WTC11 (cell line): ENCODE data around the gene DHX8. TPM values are rescaled to one million over a fixed set of nuclear protein-coding genes. Genes with fewer than 3 reads are reported as not detected.
A peak's percentile ranks its signal among the peaks of the same experiment; 100 is the strongest.

Source experiments
- ATAC-seq: fragments of 200-7000 bp; cut with Tn5 transposase; 2 replicates; pipeline ENCODE4 v1.10.0; 2021; ENCODE audit warnings: mild to moderate bottlenecking, moderate library complexity
- CTCF ChIA-PET: fragments of 300-600 bp; sonication (Branson Sonifier 250); formaldehyde crosslinking; loops from one replicate; lab custom pipeline; 2021; ENCODE audit warnings: antibody characterized with exemption; lab: Charles Lee
- POLR2A ChIA-PET: fragments of 350-600 bp; sonication (Branson Sonifier 250); formaldehyde crosslinking; loops from one replicate; lab custom pipeline; 2021; ENCODE audit warnings: antibody characterized with exemption; lab: Charles Lee
- DNase-seq: peaks from one replicate; pipeline ENCODE4 v3.0.0; 2021; ENCODE audit warnings: low spot score
- H3K27ac Mint-ChIP-seq: 2 replicates; pipeline ENCODE4 v1.8.0; 2021; ENCODE audit warnings: mixed read lengths
- H3K27me3 Mint-ChIP-seq: 2 replicates; pipeline ENCODE4 v1.8.0; 2021; ENCODE audit warnings: low read depth, mild to moderate bottlenecking, moderate library complexity, mixed read lengths
- H3K36me3 Mint-ChIP-seq: 2 replicates; pipeline ENCODE4 v1.8.0; 2021; ENCODE audit warnings: mixed read lengths
- H3K4me1 Mint-ChIP-seq: 2 replicates; pipeline ENCODE4 v1.8.0; 2022; ENCODE audit warnings: mixed read lengths
- H3K4me3 Mint-ChIP-seq: 2 replicates; pipeline ENCODE4 v1.8.0; 2021; ENCODE audit warnings: mild to moderate bottlenecking, moderate library complexity, mixed read lengths
- H3K9me3 Mint-ChIP-seq: 2 replicates; pipeline ENCODE4 v1.8.0; 2021; ENCODE audit warnings: mixed read lengths
- ATF1 ChIP-seq: sonication (generic); formaldehyde crosslinking; IDR thresholded peaks from 2 replicates; pipeline ENCODE4 v1.8.1; 2023; ENCODE audit warnings: mild to moderate bottlenecking, moderate library complexity, missing genetic modification reagents
- CREB1 ChIP-seq: sonication (generic); formaldehyde crosslinking; IDR thresholded peaks from 2 replicates; pipeline ENCODE4 v1.8.0; 2023; ENCODE audit warnings: mild to moderate bottlenecking, missing genetic modification reagents
- CREM ChIP-seq: sonication (generic); formaldehyde crosslinking; IDR thresholded peaks from 2 replicates; pipeline ENCODE4 v1.8.1; 2022; ENCODE audit warnings: mild to moderate bottlenecking, missing genetic modification reagents, moderate library complexity
- E2F1 ChIP-seq: sonication (generic); formaldehyde crosslinking; IDR thresholded peaks from 2 replicates; pipeline ENCODE4 v1.8.0; 2022; ENCODE audit warnings: mild to moderate bottlenecking, missing genetic modification reagents
- ELF4 ChIP-seq: sonication (generic); formaldehyde crosslinking; IDR thresholded peaks from 2 replicates; pipeline ENCODE4 v1.8.1; 2022; ENCODE audit warnings: low read depth, mild to moderate bottlenecking, moderate library complexity, missing genetic modification reagents
- FOXJ3 ChIP-seq: sonication (generic); formaldehyde crosslinking; IDR thresholded peaks from 2 replicates; pipeline ENCODE4 v1.9.0; 2021; ENCODE audit warnings: missing genetic modification reagents, mild to moderate bottlenecking, borderline replicate concordance
- HMGXB4 ChIP-seq: sonication (generic); formaldehyde crosslinking; IDR thresholded peaks from 2 replicates; pipeline ENCODE4 v1.8.1; 2023; ENCODE audit warnings: mild to moderate bottlenecking, moderate library complexity, missing genetic modification reagents
- JAZF1 ChIP-seq: fragments of 250-450 bp; sonication (Bioruptor Pico); IDR thresholded peaks from 2 replicates; pipeline ENCODE4 v1.9.0; 2021; ENCODE audit warnings: moderate library complexity, mild to moderate bottlenecking, inconsistent platforms
- KAT7 ChIP-seq: sonication (generic); formaldehyde crosslinking; IDR thresholded peaks from 2 replicates; pipeline ENCODE4 v1.8.1; 2023; ENCODE audit warnings: missing genetic modification reagents, mild to moderate bottlenecking, borderline replicate concordance
- NFE2L1 ChIP-seq: sonication (generic); formaldehyde crosslinking; IDR thresholded peaks from 2 replicates; pipeline ENCODE4 v1.8.1; 2023; ENCODE audit warnings: missing genetic modification reagents
- NR1H2 ChIP-seq: sonication (generic); formaldehyde crosslinking; IDR thresholded peaks from 2 replicates; pipeline ENCODE4 v1.9.0; 2021; ENCODE audit warnings: mild to moderate bottlenecking, moderate library complexity, missing genetic modification reagents
- RELA ChIP-seq: sonication (generic); formaldehyde crosslinking; IDR thresholded peaks from 2 replicates; pipeline ENCODE4 v1.8.1; 2022; ENCODE audit warnings: missing genetic modification reagents, mild to moderate bottlenecking, borderline replicate concordance
- SP1 ChIP-seq: sonication (generic); formaldehyde crosslinking; conservative IDR thresholded peaks from 2 replicates; pipeline ENCODE4 v1.8.1; 2022; ENCODE audit warnings: missing genetic modification reagents
- TEAD4 ChIP-seq: sonication (generic); formaldehyde crosslinking; IDR thresholded peaks from 2 replicates; pipeline ENCODE4 v1.8.0; 2022; ENCODE audit warnings: mild to moderate bottlenecking, missing genetic modification reagents
- USF2 ChIP-seq: sonication (generic); formaldehyde crosslinking; IDR thresholded peaks from 2 replicates; pipeline ENCODE4 v1.8.1; 2023; ENCODE audit warnings: mild to moderate bottlenecking, missing genetic modification reagents, moderate library complexity
- ZNF121 ChIP-seq: sonication (generic); formaldehyde crosslinking; IDR thresholded peaks from 2 replicates; pipeline ENCODE4 v1.8.0; 2023; ENCODE audit warnings: missing genetic modification reagents
- ZNF232 ChIP-seq: sonication (generic); formaldehyde crosslinking; IDR thresholded peaks from 2 replicates; pipeline ENCODE4 v1.8.0; 2022; ENCODE audit warnings: mild to moderate bottlenecking, missing genetic modification reagents
- ZNF263 ChIP-seq: sonication (generic); formaldehyde crosslinking; IDR thresholded peaks from 2 replicates; pipeline ENCODE4 v1.8.1; 2022; ENCODE audit warnings: low read depth, mild to moderate bottlenecking, moderate library complexity, missing genetic modification reagents
- ZNF396 ChIP-seq: fragments of 250-450 bp; sonication (Bioruptor Pico); IDR thresholded peaks from 2 replicates; pipeline ENCODE4 v1.8.0; 2021; ENCODE audit warnings: mild to moderate bottlenecking, moderate library complexity, borderline replicate concordance
- ZNF416 ChIP-seq: fragments of 250-450 bp; sonication (Bioruptor Pico); IDR thresholded peaks from 2 replicates; pipeline ENCODE4 v1.9.0; 2021; ENCODE audit warnings: mild to moderate bottlenecking, inconsistent platforms
- ZNF423 ChIP-seq: fragments of 250-450 bp; sonication (Bioruptor Pico); IDR thresholded peaks from 2 replicates; pipeline ENCODE4 v2.1.2; 2022; ENCODE audit warnings: mild to moderate bottlenecking, moderate library complexity
- total RNA-seq: library from RNA; stranded (reverse); gene quantifications from 3 replicates; pipeline ENCODE4 v1.2.3, GENCODE V29; 2021
- TF ChIP-seq, protein P1 (sequence below): sonication (generic); formaldehyde crosslinking; IDR thresholded peaks from 2 replicates; pipeline ENCODE4 v1.8.1; 2022; ENCODE audit warnings: low read depth, missing genetic modification reagents, borderline replicate concordance
- TF ChIP-seq, protein P2 (sequence below): sonication (generic); formaldehyde crosslinking; IDR thresholded peaks from 2 replicates; pipeline ENCODE4 v1.8.1; 2023; ENCODE audit warnings: mild to moderate bottlenecking, missing genetic modification reagents, borderline replicate concordance

The DHX8 gene
- total RNA-seq, 1 experiment from 2014 or later = 58.5 TPM

DNA sequence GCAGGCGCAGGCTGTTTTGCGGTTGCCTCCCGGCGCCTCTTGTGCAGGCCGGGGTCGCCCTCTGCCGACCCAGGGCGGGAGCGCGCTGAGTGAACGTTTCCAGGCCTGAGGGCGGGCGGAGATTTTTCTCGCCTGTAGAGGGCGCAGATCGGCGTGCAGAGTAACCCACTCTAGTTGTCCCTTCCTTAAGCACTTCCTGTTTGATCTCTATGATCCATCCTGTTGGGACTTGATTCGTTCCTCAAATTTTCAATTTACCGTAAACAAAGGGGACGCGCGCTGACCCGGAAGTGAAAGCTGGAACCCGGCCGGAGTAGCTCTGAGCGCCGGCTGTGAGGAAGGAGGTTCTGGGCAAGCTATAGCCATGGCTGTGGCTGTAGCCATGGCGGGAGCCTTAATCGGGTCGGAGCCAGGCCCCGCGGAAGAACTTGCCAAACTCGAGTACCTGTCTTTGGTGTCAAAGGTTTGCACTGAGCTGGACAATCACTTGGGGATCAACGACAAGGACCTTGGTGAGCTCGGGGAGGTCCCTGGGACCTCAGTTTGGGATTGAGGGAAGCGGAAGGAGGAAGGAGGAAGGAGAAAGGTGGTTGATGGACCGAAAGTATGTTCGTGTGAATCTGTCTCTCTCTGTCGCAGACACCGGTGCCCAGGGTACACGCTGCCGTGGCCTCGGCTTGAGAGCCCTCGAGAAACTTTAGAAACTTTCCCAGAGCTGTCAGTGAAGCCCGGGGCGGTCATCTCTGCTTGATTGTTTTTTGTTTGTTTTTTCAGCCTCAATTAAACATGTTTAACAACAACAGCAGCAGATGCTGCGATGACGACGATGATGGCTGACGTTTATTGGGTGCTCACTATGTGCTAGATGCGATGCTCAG, at the start of gene DHX8 (continued):
- TF ChIP-seq HMGXB4 (CRISPR knock-in tag) (peak; percentile 95), ZNF121 (CRISPR knock-in tag) (no peak), RELA (CRISPR knock-in tag) (no peak), SP1 (CRISPR knock-in tag) (peak; percentile 86), JAZF1 (CRISPR knock-in tag) (no peak), CREB1 (CRISPR knock-in tag) (no peak), ZNF396 (CRISPR knock-in tag) (no peak), E2F1 (CRISPR knock-in tag) (no peak), NR1H2 (no peak), ZNF232 (no peak), ATF1 (no peak), NFE2L1 (CRISPR knock-in tag) (0 out of 2 replicates have a peak, but pooled peaks have one; percentile 37), ZNF423 (CRISPR knock-in tag) (no peak)
- TF ChIP-seq, protein P1, sequence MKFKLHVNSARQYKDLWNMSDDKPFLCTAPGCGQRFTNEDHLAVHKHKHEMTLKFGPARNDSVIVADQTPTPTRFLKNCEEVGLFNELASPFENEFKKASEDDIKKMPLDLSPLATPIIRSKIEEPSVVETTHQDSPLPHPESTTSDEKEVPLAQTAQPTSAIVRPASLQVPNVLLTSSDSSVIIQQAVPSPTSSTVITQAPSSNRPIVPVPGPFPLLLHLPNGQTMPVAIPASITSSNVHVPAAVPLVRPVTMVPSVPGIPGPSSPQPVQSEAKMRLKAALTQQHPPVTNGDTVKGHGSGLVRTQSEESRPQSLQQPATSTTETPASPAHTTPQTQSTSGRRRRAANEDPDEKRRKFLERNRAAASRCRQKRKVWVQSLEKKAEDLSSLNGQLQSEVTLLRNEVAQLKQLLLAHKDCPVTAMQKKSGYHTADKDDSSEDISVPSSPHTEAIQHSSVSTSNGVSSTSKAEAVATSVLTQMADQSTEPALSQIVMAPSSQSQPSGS (CRISPR knock-in tag) = no peak
- TF ChIP-seq, protein P2, sequence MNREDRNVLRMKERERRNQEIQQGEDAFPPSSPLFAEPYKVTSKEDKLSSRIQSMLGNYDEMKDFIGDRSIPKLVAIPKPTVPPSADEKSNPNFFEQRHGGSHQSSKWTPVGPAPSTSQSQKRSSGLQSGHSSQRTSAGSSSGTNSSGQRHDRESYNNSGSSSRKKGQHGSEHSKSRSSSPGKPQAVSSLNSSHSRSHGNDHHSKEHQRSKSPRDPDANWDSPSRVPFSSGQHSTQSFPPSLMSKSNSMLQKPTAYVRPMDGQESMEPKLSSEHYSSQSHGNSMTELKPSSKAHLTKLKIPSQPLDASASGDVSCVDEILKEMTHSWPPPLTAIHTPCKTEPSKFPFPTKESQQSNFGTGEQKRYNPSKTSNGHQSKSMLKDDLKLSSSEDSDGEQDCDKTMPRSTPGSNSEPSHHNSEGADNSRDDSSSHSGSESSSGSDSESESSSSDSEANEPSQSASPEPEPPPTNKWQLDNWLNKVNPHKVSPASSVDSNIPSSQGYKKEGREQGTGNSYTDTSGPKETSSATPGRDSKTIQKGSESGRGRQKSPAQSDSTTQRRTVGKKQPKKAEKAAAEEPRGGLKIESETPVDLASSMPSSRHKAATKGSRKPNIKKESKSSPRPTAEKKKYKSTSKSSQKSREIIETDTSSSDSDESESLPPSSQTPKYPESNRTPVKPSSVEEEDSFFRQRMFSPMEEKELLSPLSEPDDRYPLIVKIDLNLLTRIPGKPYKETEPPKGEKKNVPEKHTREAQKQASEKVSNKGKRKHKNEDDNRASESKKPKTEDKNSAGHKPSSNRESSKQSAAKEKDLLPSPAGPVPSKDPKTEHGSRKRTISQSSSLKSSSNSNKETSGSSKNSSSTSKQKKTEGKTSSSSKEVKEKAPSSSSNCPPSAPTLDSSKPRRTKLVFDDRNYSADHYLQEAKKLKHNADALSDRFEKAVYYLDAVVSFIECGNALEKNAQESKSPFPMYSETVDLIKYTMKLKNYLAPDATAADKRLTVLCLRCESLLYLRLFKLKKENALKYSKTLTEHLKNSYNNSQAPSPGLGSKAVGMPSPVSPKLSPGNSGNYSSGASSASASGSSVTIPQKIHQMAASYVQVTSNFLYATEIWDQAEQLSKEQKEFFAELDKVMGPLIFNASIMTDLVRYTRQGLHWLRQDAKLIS = 0 out of 2 replicates have a peak, but pooled peaks have one; percentile 46

DNA sequence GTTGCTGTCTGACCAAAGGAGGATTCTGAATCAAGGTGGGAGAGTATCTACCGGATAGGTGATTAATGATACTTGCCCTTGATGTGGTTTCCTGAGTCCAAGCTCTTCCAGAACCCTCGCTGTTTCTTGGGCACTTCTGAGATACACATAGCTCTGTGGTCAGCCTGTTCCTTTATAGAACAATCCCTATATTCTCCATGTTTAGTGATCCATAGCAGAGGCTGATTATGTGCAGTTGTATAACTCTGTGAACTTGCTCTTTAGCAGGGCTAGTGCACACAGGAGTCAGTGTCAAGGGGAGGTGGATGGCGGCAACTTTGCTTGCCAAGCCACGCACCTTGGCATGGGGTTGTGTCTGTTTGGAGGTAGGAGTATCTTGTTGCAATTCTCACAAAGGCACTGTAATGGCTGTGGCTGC, 48.9 kb upstream of the DHX8 start:
- no peaks in the 10 kb centered on the region for H3K27me3 Mint-ChIP-seq
- CTCF ChIA-PET = interaction anchor here (0.7 kb wide), 1 partner anchor 49 kb away, joined by 3 read pairs; the partner anchor contains the start of gene DHX8
- TF ChIP-seq KAT7 (CRISPR knock-in tag) = no peak
- TF ChIP-seq USF2 = no peak
- no peak for TF ChIP-seq ZNF263
- TF ChIP-seq HMGXB4 (CRISPR knock-in tag) = no peak
- TF ChIP-seq TEAD4 (CRISPR knock-in tag) = no peak
- no peak for TF ChIP-seq ELF4 (CRISPR knock-in tag)
- TF ChIP-seq ZNF423 (CRISPR knock-in tag) = no peak
- no peak for TF ChIP-seq ZNF416
- TF ChIP-seq CREM (CRISPR knock-in tag) = no peak
- no peak for TF ChIP-seq FOXJ3 (CRISPR knock-in tag)

More for the DNA sequence above, 48.9 kb upstream of the DHX8 start:
- DNase-seq (no peak), ATAC-seq (no peak)
- Mint-ChIP-seq H3K9me3 (no peaks in the 10 kb centered on the region), H3K27ac (no peak overlapping the region), H3K36me3 (no peaks in the 10 kb centered on the region), H3K4me3 (no peak overlapping the region), H3K4me1 (peaks cover 21% of the 10 kb centered on the region)
- POLR2A ChIA-PET = no interaction called here
